Lower lobe of right lung (tissue), 2 donors: Measurements from ENCODE around the gene NAT16. TPM values are rescaled to one million over a fixed set of nuclear protein-coding genes. Genes with fewer than 3 reads are reported as not detected.

Experiments used
- ATAC-seq, 2 donors: fragments of 200-7000 bp; cut with Tn5 transposase; one replicate each; pipeline ENCODE4 v1.9.1; 2020 to 2022; ENCODE audit warnings: mild to moderate bottlenecking in 2 of 2, moderate library complexity in 2 of 2
- DNase-seq: peaks from one replicate; pipeline ENCODE4 v3.0.0-alpha.2; 2020
- H3K27ac ChIP-seq: fragments of 200-600 bp; one replicate; pipeline ENCODE4 v1.8.0; 2022
- H3K27me3 ChIP-seq: fragments of 200-600 bp; one replicate; pipeline ENCODE4 v1.8.0; 2022; ENCODE audit warnings: low read depth
- H3K36me3 ChIP-seq: fragments of 200-600 bp; one replicate; pipeline ENCODE4 v1.8.0; 2022; ENCODE audit warnings: mild to moderate bottlenecking
- H3K4me1 ChIP-seq: fragments of 200-600 bp; one replicate; pipeline ENCODE4 v1.8.0; 2022
- H3K4me3 ChIP-seq: fragments of 200-600 bp; one replicate; pipeline ENCODE4 v1.8.0; 2022; ENCODE audit warnings: mild to moderate bottlenecking
- H3K9me3 ChIP-seq: fragments of 200-600 bp; one replicate; pipeline ENCODE4 v1.8.0; 2022
- CTCF ChIP-seq: fragments of 200-600 bp; IDR thresholded peaks from one replicate; pipeline ENCODE4 v1.8.0; 2022; ENCODE audit warnings: antibody characterized with exemption, mild to moderate bottlenecking
- intact Hi-C: fragments of 100-400 bp; cut with DNase I; formaldehyde crosslinking; loops from one replicate; pipeline ENCODE4 v1.11.0; 2022
- long read RNA-seq: library from polyadenylated mRNA; unstranded; transcript quantifications from one replicate; pipeline ENCODE4 v2.0.0, GENCODE V29; 2021
- total RNA-seq: library from RNA; stranded (reverse); fragmentation: NEBNext Ultra II Directional; extraction: Animal tissue kit (Norgen Biotek cat#: 25700); gene quantifications from one replicate; pipeline ENCODE4 v1.2.1, GENCODE V29; 2021
- donor health status: DM: no; HTN: yes; CAD: no; lungs with severe emphysema.

NAT16 gene
- not detected for total RNA-seq
- long read RNA-seq = 0 reads

GRCh38 chr7:101180130-101180755 is at the start of gene NAT16:
TSS of gene NAT16 (minus strand) at chr7:101180293. CDS start at chr7:101174807, 5,486 bp downstream.
- DNase-seq (no peak), ATAC-seq (no peak)
- intact Hi-C loops = no loop called here
- peaks cover 79% of the 10 kb centered on the region for H3K27me3 ChIP-seq
- H3K36me3 ChIP-seq = no peaks in the 10 kb centered on the region
- H3K9me3 ChIP-seq = no peaks in the 10 kb centered on the region
- no peak for TF ChIP-seq CTCF
- no peak within 1 kb of the TSS for H3K27ac ChIP-seq
- peaks cover 7% of the 10 kb centered on the region for H3K4me1 ChIP-seq
- no peak within 1 kb of the TSS for H3K4me3 ChIP-seq

GRCh38 chr7:101226721-101227120 is 46.6 kb upstream of the NAT16 start:
- ATAC-seq (no peak), DNase-seq (no peak)
- Histone ChIP-seq H3K27ac (peak overlapping the region; percentile 31), H3K9me3 (no peaks in the 10 kb centered on the region), H3K4me3 (no peak overlapping the region), H3K36me3 (peaks cover 73% of the 10 kb centered on the region), H3K4me1 (peaks cover 4% of the 10 kb centered on the region), H3K27me3 (no peaks in the 10 kb centered on the region)
- TF ChIP-seq CTCF = no peak
- intact Hi-C loops = no loop called here

GRCh38 chr7:101225650-101226049 is 45.6 kb upstream of the NAT16 start:
- no peak for TF ChIP-seq CTCF
- H3K9me3 ChIP-seq = no peaks in the 10 kb centered on the region
- H3K4me1 ChIP-seq = no peaks in the 10 kb centered on the region
- H3K36me3 ChIP-seq = peaks cover 81% of the 10 kb centered on the region
- H3K27me3 ChIP-seq = no peaks in the 10 kb centered on the region
- intact Hi-C loops = no loop called here
- DNase-seq = no peak
- no peak overlapping the region for H3K4me3 ChIP-seq
- H3K27ac ChIP-seq = no peak overlapping the region
- no peak for ATAC-seq

- no peak overlapping the region for H3K4me3 ChIP-seq
- peaks cover 19% of the 10 kb centered on the region for H3K4me1 ChIP-seq
- DNase-seq = no peak
- H3K9me3 ChIP-seq = no peaks in the 10 kb centered on the region
- H3K27me3 ChIP-seq = no peaks in the 10 kb centered on the region
- ATAC-seq = no peak
- no peak for TF ChIP-seq CTCF
- intact Hi-C loops = no loop called here
- H3K36me3 ChIP-seq = peaks cover 71% of the 10 kb centered on the region
- no peak overlapping the region for H3K27ac ChIP-seq
Measured at GRCh38 chr7:101223528-101223927, 43.4 kb upstream of the NAT16 start.

- no peak overlapping the region for H3K27ac ChIP-seq
- no peak for TF ChIP-seq CTCF
- intact Hi-C loops = no loop called here
- H3K4me3 ChIP-seq = no peak overlapping the region
- H3K36me3 ChIP-seq = peaks cover 59% of the 10 kb centered on the region
- peaks cover 20% of the 10 kb centered on the region for H3K4me1 ChIP-seq
- H3K9me3 ChIP-seq = no peaks in the 10 kb centered on the region
- ATAC-seq = no peak
- H3K27me3 ChIP-seq = no peaks in the 10 kb centered on the region
- no peak for DNase-seq
Measured at GRCh38 chr7:101222275-101222830, 42.3 kb upstream of the NAT16 start.
